HL-60 (cell line): ENCODE data around the gene SORT1.
A peak's percentile ranks its signal among the peaks of the same experiment; 100 is the strongest.
"Not testable (repeated sequence)": the region's sequence is repeated elsewhere in the genome, so short reads cannot be mapped to it uniquely, and the experiment has no call there.

Experiments
- DNase-seq, 2 experiments: peaks; one replicate each; pipeline ENCODE4 v3.0.0-alpha.2; 2010 to 2020; ENCODE audit warnings: low read depth in 1 of 2, low spot score in 1 of 2
- H3K27ac ChIP-seq: fragments of 250-450 bp; sonication (Bioruptor Pico); replicated peaks from 2 replicates; pipeline ENCODE4 v1.5.1; 2020; ENCODE audit warnings: mild to moderate bottlenecking, moderate library complexity
- H3K27me3 ChIP-seq: fragments of 250-450 bp; sonication (Bioruptor Pico); 2 replicates; pipeline ENCODE4 v1.5.1; 2021; ENCODE audit warnings: mild to moderate bottlenecking, moderate library complexity; ENCODE audit not compliant: insufficient read depth, poor library complexity, severe bottlenecking
- H3K4me3 ChIP-seq: replicated peaks from 2 replicates; pipeline ENCODE4 v1.5.1; 2011; ENCODE audit warnings: mild to moderate bottlenecking, control low read depth, low read length; ENCODE audit not compliant: insufficient read depth
- CTCF ChIP-seq: IDR thresholded peaks from one replicate; pipeline ENCODE4 v1.5.1; 2011; ENCODE audit warnings: low read length, control low read depth, inconsistent platforms; ENCODE audit not compliant: insufficient read depth
- GABPA ChIP-seq: IDR thresholded peaks from 2 replicates; pipeline ENCODE4 v1.6.1; 2012; ENCODE audit warnings: low read depth
- POLR2AphosphoS5 ChIP-seq: IDR thresholded peaks from 2 replicates; pipeline ENCODE4 v1.6.1; 2012; ENCODE audit warnings: low read depth
- REST ChIP-seq: IDR thresholded peaks from 2 replicates; pipeline ENCODE4 v1.6.1; 2012; ENCODE audit warnings: low read depth; ENCODE audit not compliant: insufficient replicate concordance
- SPI1 ChIP-seq: IDR thresholded peaks from 2 replicates; pipeline ENCODE4 v1.6.1; 2012; ENCODE audit warnings: low read depth, mild to moderate bottlenecking, borderline replicate concordance
- long read RNA-seq: library from polyadenylated mRNA; unstranded; transcript quantifications from one replicate; pipeline ENCODE4 v2.0.0, GENCODE V29; 2020

Gene SORT1
- long read RNA-seq, result 0 reads

- no peak within 1 kb of the TSS for H3K27ac ChIP-seq
- TF ChIP-seq REST, result no peak
- TF ChIP-seq POLR2AphosphoS5, result no peak
- TF ChIP-seq SPI1, result no peak
- no peak for TF ChIP-seq CTCF
- no peak for TF ChIP-seq GABPA
Measured at GRCh38 chr1:109397581-109398342, at the start of gene SORT1. Gene SORT1, minus strand, starts transcription at chr1:109397918. Its CDS starts 26 bp downstream, at chr1:109397892.

GRCh38 chr1:109445949-109446695, 48.4 kb upstream of the SORT1 start:
- not testable (repeated sequence) for DNase-seq, H3K4me3 ChIP-seq, H3K27ac ChIP-seq, H3K27me3 ChIP-seq

More at GRCh38 chr1:109397581-109398342, at the start of gene SORT1:
- Histone ChIP-seq H3K4me3 (peak within 1 kb of the TSS; percentile 40), H3K27me3 (peaks cover 22% of the 10 kb centered on the region)
- DNase-seq, result peak in 1 of 2 experiments; percentile 11

GRCh38 chr1:109444346-109444745, 46.6 kb upstream of the SORT1 start:
- H3K27ac ChIP-seq, result no peak overlapping the region

More at GRCh38 chr1:109444346-109444745, 46.6 kb upstream of the SORT1 start:
- Histone ChIP-seq H3K4me3 (no peak overlapping the region), H3K27me3 (peaks cover 7% of the 10 kb centered on the region)
- no peak for TF ChIP-seq CTCF
- TF ChIP-seq POLR2AphosphoS5, result no peak
- TF ChIP-seq REST, result no peak
- TF ChIP-seq GABPA, result no peak
- TF ChIP-seq SPI1, result no peak
- DNase-seq, result no peak
